ENCODE data around the gene BANK1.

DNA sequence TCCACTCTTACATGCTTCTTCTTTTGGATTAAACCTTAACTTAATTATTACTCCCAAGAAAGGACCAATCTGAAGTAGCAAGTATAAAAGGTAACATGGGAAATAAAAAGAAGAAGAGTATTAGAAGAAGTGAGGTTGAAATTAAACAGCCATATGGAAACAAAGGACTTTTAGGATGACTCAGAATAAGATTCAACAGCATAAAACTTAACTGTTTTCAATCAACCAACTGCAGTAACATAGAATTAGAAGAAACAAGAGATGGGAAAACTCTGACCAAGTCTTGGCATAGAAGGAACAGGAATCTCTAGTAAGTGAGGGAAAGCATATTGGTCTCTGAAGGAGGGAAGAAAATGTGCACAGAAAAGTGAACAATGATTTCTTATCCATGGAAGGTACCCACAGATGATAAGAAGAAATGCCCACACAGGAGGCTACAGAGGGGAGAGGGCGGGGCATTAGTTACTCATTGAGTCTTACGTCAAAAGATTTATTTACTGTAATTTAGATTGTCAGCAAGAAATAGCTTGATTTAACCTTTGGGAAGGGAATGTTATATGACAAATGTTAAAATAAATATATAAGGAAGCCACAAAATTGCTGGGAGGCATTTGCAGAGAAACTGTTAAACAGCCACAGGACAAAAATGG lies 177.3 kb downstream of the BANK1 start:
- TF ChIP-seq, protein P1, sequence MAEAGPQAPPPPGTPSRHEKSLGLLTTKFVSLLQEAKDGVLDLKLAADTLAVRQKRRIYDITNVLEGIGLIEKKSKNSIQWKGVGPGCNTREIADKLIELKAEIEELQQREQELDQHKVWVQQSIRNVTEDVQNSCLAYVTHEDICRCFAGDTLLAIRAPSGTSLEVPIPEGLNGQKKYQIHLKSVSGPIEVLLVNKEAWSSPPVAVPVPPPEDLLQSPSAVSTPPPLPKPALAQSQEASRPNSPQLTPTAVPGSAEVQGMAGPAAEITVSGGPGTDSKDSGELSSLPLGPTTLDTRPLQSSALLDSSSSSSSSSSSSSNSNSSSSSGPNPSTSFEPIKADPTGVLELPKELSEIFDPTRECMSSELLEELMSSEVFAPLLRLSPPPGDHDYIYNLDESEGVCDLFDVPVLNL (IDR thresholded peaks at IDR 0.05; ENCODE audit: low read depth, low read length) = no peak
- TF ChIP-seq ZZZ3 (IDR thresholded peaks at IDR 0.05; ENCODE audit: control insufficient read depth, insufficient read length, low read depth) = no peak

Data from GM12878 (cell line).